HG03060 (cell line): ENCODE measurements around the gene NECTIN4.
A peak's percentile ranks its signal among the peaks of the same experiment; 100 is the strongest.

Experiments
- ATAC-seq: cut with Tn5 transposase; IDR thresholded peaks from one replicate; pipeline ENCODE4 v1.9.1; 2021; ENCODE audit warnings: low read depth, moderate number of reproducible peaks; ENCODE audit not compliant: unreplicated experiment

NECTIN4 gene

DNA sequence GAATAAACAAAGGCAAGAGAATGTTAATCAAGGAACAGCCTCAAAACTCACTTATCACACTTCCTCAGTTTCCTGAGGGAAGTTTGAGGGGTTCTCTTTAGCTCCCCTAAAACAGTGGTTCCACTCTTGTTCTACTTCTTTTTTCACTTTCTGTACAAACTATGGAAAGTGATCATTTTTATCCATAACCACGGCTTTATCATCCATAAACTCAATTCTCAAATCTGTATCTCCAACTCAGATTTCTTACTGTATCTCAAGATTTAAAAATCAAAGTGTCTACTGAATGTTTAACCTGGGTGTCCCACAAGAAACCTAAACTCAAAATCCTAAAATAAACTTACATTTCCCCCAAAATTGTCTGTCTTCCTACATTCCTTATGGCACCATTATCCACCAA lies 24.6 kb upstream of the NECTIN4 start:
- no peak for ATAC-seq

- no peak for ATAC-seq
Measured at GRCh38 chr1:161111527-161111926, 22.2 kb upstream of the NECTIN4 start.

DNA sequence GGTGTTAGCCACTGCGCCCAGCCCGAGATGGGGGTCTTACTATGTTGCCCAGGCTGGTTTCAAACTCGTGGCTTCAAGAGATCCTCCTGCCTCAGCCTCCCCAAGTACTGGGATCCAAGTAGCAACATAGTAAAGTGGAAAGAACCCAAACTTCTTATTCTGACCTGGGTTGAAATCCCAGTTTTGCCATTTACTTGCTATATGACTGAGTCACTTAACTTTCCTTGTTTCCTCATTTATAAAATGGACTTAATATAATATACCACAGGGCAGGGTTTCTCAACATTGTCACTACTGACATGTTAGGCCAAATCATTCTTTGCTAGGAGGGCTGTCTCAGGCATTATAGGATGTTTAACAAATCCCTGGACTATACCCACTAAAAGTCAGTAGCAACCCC lies 21.8 kb upstream of the NECTIN4 start:
- ATAC-seq = no peak

GRCh38 chr1:161106431-161106830 lies 17.1 kb upstream of the NECTIN4 start:
- ATAC-seq = no peak

- no peak for ATAC-seq
Measured at GRCh38 chr1:161100556-161100955, 11.2 kb upstream of the NECTIN4 start.

DNA sequence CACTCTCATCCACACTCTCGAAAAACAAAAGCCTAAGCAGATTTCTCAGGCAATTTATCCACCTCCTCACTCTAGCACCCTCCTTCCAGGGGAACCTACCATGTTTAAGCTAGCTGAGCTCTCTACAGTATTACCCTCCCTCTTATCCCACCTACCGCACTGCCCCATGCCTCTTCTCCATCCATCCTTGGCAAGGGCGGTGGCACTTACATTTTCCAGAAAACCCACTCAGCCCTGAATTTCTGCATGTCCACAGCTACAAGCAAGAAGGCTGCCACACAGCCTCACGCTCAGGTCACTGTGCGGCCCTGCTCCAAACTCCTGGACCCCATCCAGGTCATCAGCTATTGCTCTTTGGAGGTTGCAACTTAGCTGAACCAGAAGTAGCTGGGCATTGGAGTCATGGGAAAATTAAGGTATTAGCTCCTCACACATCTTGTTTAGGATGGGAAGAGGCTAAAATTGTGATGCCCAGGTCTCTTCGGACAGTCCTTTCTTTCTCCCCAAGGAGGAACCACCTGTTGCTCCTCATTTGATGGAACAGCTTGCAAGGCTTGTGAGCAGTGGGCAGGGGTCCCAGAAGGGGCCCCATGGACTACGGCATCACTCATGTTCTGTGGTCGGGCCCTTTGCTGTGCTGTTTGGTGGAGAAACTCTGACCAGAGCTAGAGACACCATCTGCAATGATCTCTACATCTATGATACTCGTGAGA lies 9.9 kb upstream of the NECTIN4 start:
- no peak for ATAC-seq

DNA sequence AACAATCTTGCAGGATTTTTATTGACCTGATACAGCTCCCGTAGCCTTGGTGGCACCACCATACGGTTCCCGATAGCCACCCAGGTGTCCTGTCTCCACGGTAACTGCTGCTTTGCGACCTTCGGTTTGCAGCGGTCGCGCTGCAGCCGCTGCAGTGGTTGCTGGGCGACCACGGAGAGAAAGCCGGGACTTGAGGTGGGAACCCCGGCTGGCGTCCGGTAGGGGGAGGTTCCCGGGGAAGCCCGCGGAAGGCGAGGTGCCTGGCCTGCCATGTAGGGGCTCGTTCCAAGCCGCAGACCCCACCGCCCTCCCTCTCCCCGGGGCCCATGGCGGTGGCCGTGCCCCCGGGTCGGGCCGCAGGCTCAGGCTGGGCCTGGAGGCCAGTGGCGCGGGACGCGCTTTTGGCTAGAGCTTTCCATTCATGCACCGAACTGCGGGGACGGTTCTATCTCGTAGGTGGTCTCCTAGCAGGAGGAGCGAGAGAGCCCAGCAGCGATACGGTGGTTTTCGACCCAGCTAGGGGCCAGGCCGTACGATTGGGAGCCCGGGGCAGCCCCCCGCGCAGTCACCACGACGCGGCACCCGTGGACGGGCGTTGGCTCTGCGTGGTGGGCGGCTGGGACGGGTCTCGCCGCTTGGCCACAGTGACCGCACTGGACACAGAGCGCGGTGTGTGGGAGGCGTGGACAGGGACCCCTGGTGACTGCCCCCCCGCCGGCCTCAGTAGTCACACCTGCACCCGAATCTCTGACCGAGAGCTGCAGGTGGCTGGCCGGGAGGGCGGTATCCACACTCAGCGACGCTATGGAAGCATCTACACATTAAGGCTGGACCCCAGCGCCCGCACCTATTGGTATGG lies 9.1 kb upstream of the NECTIN4 start, which contains the start of gene KLHDC9:
KLHDC9 (plus strand) TSS at position 152 of the 859 bp plus-strand sequence; CDS start at position 327, 175 bp downstream.
- peak; percentile 63 for ATAC-seq

- ATAC-seq = no peak
Measured at GRCh38 chr1:161096530-161096929, 7.2 kb upstream of the NECTIN4 start.

GRCh38 chr1:161096015-161096414 lies 6.7 kb upstream of the NECTIN4 start:
- no peak for ATAC-seq

DNA sequence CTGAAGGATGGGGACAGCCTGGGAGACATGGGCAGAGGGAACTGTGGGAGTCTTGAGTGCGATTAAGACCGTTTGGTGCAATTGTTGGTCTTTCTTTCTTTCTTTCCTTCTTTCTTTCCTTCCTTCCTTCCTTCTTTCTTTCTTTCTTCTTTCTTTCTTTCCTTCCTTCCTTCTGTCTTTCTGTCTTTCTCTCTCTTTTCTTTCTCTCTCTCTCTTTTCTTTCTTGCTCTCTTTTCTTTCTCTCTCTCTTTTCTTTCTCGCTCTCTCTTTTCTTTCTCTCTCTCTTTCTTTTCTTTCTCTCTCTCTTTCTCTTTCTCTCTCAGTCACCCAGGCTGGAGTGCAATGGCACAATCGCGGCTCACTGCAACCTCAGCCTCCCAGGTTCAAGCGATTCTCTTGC lies 5.9 kb upstream of the NECTIN4 start:
- no peak for ATAC-seq

DNA sequence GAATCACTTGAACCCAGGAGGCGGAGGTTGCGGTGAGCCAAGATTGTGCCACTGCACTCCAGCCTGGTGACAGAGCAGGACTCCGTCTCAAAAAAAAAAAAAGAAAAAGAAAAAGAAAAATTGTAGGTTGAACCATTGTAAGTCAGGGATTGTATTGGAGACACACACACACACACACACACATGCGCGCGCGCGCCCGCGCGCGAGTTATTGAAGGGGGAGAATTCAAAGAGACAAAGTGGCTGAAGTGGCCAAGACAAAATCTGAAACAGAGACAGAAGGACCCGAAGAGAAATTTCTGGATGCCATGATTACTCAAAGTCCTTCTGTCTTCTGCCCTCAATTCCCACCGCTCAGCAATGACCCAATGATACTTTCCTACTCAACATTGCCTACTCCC lies 5.1 kb upstream of the NECTIN4 start:
- ATAC-seq = no peak

DNA sequence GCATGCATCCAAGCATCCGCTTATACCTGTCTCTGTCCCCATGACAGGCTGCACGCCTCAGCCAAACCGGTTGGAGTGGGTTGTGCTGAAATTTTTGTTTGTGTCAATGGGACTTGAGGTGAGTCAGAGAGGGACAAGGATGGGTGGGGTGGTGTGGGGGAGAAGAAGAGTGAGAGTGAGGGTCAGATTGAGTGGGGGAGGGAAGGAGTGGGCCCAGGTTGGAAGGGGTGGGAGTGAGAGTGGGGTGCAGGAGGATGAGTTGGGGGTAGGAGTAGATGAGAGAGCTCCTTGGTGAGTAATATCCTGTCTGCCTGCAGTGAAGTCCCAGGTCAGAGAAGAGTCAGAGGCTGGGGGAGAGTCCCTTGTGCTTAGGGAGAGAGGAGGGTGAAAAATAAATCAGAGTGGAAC lies 3.3 kb upstream of the NECTIN4 start:
- no peak for ATAC-seq

GRCh38 chr1:161091796-161092507 lies 2.6 kb upstream of the NECTIN4 start:
- no peak for ATAC-seq

- no peak for ATAC-seq
Measured at GRCh38 chr1:161091093-161091492, 1.7 kb upstream of the NECTIN4 start.

DNA sequence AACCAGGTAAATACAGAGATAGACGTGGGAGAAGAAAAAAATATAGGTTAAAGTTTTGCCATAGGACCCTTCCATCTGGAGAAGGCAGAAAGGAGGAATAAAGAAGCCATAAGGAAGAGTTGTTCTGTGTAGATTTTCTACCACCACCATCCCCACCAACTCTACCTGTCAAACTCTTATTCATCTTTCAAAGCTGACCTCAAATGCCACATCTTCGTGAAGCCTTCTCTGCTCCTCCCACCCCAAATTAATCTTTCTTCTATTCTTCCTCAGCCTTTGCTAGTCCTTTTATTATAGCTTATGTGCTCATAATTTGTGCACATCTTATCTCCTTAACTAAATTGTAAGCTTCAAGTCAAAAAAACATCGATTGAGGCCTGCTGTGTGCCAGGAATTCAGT lies 1.3 kb upstream of the NECTIN4 start:
- no peak for ATAC-seq

GRCh38 chr1:161089938-161090337 lies 580 bp upstream of the NECTIN4 start:
- no peak for ATAC-seq

GRCh38 chr1:161088587-161089110 lies 709 bp downstream of the NECTIN4 start:
- no peak for ATAC-seq

DNA sequence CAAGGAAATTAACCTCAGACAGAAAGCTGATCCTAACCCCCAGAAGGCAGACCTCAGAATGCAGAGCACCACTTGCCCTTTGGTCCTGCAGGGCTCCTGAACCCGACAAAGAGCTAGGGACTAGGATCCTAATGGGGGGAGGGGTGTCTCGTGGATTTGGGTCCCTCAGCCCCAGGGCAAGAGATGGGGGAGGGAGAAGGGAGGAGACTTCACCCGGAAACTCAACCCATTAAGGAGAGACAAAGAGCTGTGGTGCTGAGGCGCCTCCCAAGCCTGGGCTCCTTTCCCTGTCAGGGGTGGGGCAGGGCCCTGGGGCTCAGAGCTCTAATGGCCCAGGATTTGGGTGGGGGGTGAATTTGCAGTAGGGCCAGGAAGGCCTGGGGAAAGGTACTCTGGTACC lies 2.9 kb downstream of the NECTIN4 start:
- ATAC-seq = no peak

- ATAC-seq = no peak
Measured at GRCh38 chr1:161085165-161085564, 4.2 kb downstream of the NECTIN4 start.

DNA sequence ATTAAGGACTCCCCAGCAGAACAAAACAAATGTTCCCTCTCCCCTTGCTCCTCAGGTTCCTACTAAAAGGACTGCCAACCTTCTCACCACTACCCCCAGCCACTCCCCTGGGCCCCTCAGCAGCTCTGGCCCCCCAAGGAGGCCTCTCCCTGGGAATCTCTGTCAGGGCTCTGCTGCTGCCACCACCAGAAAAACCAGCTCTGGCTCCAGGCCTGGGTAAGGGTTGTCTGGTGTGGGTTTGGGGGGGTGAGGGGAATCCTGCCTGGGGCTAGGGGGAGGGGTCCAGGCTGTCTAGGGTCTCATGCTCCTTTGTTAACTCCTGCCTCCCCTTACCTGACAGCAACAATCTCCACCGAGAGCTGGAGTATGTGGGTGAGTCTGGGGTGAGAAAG lies 4.8 kb downstream of the NECTIN4 start:
- no peak for ATAC-seq
